ENCODE measurements around the gene CHID1.

The CHID1 gene

DNA sequence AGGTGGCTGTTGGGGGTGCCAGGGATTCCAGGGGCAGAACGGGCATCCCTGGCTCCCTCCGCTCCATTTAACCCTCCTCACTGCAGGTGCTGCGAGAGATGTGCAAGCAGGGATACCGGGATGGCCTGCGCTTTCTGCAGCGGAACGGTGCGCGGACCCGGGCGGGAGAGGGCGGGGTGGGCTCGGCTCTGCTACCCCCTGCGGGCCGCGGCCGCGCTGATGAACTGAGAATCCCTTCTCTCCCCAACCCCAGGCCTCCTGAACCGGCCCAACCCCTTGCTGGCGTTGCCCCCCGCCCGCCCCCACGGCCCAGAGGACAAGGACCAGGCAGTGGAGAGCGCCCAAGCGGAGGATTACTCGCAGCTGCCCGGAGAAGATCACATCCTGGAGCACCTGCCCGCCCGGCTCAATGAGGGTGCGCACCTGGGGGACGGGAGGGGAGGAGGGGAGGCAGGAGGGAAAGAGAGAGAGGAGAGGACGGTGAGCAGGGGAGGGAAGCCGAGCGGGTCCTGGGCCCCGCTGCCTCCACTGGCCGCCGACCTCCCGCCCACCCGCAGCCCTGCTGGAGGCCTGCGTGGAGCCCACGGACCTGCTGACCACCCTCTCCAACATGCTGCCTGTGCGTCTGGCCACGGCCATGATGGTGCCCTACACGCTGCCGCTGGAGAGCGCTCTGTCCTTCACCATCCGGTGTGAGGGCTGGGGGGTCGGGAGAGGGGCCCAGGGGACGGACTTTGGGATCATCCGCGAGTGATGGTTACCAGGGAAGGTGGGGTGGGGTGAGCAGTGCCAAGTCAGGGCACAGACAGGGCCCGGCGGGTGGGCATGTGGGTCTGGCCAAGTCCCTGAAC lies 86.9 kb downstream of the CHID1 start:
- no peak for DNase-seq (ENCODE audit: low read depth)

DNA sequence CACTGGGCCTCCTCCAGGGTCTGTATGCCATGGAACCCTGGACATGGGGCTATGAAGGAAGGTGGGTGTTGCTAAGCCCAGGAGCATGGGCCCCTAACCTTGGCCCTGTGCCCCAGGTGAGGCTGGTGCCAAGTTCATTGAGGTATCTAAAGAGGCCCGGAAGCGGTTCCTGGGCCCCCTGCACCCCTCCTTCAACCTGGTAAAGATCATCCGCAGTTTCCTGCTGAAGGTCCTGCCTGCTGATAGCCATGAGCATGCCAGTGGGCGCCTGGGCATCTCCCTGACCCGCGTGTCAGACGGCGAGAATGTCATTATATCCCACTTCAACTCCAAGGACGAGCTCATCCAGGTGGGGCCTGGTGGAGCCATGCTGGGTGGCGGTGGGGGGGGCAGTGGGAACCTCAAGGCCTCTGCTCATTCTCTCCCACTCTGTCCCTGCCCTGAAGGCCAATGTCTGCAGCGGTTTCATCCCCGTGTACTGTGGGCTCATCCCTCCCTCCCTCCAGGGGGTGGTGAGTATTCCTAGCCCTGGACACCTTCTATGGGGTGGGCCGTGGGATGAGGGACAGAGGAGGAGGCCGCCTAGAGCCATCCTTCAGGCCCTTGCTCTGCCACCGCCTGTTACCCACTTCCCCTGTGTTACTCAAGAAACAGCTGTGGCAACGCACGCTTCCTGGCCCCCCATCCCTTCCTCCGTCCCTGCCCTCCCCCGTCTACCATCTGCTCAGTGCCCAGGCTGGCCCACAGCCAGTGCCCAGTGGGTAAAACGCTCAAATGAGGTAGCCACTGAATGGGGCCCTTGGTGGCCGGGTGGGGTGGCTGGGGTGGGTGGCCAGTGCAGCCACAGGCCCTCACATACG lies 88.9 kb downstream of the CHID1 start:
- no peak for DNase-seq (ENCODE audit: low read depth)

DNA sequence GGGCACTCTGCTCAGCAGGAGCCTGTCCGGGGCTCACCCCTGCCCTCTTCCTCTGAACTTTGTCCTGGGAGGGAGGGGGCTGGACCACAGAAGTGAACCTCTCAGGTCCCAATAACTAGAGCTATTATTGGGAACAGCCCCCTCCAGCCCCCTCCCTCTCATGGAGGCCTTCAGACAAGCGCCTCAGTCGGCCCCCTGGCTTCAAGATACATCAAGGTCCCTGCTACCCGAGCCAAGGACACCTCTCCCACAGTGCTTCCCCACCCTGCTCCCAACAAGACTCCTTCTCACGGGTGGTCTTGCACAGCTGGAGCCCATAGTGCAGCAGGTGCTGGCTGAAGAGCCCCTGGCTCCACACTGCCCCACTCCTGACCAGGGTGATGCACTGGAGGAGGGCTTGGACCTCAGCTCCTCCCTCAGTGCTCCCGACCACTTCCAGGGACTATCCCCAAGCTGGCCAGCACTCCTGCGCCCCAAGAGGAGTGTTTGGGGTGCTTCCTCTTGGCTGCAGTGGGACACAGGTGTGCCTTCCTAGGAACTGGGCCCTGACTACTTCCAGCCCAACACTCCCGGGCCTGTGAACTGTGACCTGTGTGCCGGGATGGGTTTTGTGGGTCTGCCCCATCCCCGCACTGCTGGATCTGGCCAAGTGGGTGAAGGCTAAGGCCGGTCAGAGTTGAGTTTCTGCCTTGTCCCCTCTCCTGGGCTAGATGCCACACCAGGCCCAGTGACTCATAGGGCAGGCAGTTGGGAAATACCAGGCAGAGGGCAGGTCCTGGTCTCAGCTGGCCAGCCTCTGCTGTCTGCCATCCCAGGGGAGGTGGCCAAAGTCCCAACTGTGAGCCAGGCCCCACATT lies 89.7 kb downstream of the CHID1 start:
- DNase-seq (ENCODE audit: low read depth) = peak; percentile 89

DNA sequence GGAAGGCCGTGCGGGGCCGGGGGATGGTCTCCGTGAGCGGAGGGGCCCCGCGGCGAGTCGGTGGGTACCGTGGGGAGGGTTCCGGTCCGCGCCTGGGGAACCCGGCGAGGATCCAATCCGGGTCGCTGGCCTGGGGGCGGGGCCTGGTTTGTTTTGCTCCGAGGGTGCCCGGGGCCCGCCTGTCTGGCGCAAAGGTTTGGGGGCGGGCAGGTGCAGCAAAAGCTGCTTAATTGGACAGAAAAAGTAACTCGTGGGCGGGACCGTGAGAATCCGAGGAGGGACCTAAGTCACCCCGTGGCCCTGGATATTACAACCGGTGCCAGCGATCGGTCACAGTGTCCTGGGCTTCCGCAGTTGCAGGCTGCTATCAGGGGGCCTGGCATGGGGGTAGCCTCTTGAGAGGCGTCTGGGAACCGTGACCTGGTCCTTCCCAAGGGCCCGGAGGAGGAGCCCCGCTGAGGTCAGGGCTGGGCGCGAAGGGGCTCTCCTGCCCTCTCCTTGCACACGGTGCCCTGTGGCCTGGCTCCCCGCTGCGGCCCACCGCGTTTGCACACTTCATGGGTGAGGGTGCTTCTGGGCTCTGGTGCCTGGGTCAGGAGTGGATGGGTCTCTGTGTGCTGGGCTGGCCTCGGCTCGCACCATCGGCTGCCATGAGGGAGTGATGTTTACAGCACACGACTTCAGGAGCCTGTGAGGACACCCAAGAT lies 90.5 kb downstream of the CHID1 start:
- peak; percentile 69 for DNase-seq (ENCODE audit: low read depth)

DNA sequence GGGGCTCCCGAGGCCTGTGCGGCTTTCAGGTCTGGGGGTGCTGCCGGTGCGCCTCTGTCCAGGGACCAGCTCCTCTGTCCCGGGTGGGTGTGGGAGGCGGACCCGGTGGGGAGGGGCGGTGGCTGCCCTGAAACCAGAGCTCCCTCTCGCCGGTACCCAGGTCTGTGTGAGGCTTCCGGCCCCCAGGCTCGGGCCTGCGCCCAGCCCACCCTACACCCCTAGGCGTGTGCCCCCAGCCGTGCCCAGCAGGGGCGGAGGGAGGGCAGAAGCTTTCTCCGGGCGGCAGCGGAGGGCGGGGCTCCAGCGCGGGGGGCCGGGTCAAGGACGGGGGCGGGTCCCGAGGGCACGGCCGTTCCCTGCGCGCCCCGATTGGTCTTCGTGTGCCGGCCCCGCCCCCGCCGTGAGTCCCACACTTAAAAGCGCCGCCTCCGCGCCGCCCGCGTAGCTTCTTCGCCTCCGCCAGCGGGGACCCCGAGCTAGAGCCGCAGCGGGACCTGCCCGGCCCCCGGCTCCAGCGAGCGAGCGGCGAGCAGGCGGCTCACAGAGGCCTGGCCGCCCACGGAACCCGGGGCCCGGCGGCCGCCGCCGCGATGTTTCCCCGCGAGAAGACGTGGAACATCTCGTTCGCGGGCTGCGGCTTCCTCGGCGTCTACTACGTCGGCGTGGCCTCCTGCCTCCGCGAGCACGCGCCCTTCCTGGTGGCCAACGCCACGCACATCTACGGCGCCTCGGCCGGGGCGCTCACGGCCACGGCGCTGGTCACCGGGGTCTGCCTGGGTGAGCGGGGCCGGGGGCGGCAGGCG lies 91.3 kb downstream of the CHID1 start:
- peak; percentile 89 for DNase-seq (ENCODE audit: low read depth)

DNA sequence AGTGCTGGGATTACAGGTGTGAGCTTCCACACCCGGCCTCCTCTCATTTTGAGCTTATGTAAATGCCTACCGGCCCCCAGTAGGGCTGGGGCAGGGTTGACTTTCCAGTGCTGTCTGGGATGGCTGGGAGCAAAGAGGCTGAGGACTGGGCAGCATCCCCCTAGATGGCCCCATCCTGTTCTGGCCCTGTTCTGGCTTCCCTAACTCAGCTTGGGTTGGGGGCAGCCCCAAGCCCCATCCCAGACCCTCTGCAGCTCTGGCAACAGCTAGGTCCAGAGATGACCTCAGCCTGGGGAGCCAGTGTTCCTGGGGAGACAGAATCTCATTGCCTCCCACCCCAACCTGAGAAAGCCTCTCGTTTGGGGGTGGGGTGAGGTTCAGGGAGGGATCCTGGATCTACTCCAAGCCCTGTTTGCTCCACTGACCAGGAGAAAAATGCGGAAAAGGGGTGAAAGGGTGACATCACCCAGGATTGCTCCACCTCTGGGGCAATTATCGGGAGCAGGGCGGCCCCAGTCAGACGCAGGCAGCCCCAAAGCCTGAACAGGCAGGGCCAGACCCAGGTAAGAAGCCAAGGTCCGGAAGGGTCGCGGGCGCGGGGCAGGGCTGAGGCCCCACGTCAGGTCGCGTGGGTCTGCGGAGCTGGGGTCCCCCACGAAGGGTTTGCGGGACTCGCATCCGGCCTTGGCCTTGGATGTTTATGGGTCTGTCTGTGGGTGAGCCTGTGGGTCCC lies 92.0 kb downstream of the CHID1 start, which contains the start of gene PNPLA2:
TSS of gene PNPLA2 (plus strand) at position 519 of the 733 bp plus-strand sequence. CDS start 805 bp downstream, outside the sequence.
- peak; percentile 81 for DNase-seq (ENCODE audit: low read depth)
